ENCODE results near the gene BMP10. TPM values are rescaled to one million over a fixed set of nuclear protein-coding genes. Genes with fewer than 3 reads are reported as not detected.

The BMP10 gene
- total RNA-seq, 1 donor from 2014 or later, result not detected

GRCh38 chr2:68907232-68907919 lies 36.2 kb upstream of the BMP10 start:
- Mint-ChIP-seq H3K4me1 (ENCODE audit: unreplicated experiment) (peaks cover 7% of the 10 kb centered on the region), H3K27ac (ENCODE audit: unreplicated experiment) (no peak overlapping the region), H3K27me3 (ENCODE audit: unreplicated experiment) (peaks cover 24% of the 10 kb centered on the region), H3K36me3 (ENCODE audit: unreplicated experiment) (no peaks in the 10 kb centered on the region), H3K9me3 (ENCODE audit: unreplicated experiment) (peaks cover 22% of the 10 kb centered on the region), H3K4me3 (ENCODE audit: unreplicated experiment) (no peak overlapping the region)
- no peak for DNase-seq (ENCODE audit: extremely low spot score, unreplicated experiment)
- no peak for TF ChIP-seq CTCF (IDR thresholded peaks at IDR 0.05)

GRCh38 chr2:68906716-68907115 lies 35.5 kb upstream of the BMP10 start:
- Mint-ChIP-seq H3K36me3 (ENCODE audit: unreplicated experiment) (no peaks in the 10 kb centered on the region), H3K4me1 (ENCODE audit: unreplicated experiment) (peaks cover 7% of the 10 kb centered on the region), H3K9me3 (ENCODE audit: unreplicated experiment) (peaks cover 29% of the 10 kb centered on the region), H3K27me3 (ENCODE audit: unreplicated experiment) (peaks cover 30% of the 10 kb centered on the region), H3K27ac (ENCODE audit: unreplicated experiment) (no peak overlapping the region), H3K4me3 (ENCODE audit: unreplicated experiment) (no peak overlapping the region)
- no peak for DNase-seq (ENCODE audit: extremely low spot score, unreplicated experiment)
- no peak for TF ChIP-seq CTCF (IDR thresholded peaks at IDR 0.05)

GRCh38 chr2:68905116-68905515 lies 33.9 kb upstream of the BMP10 start:
- DNase-seq (ENCODE audit: extremely low spot score, unreplicated experiment), result no peak
- H3K4me3 Mint-ChIP-seq (ENCODE audit: unreplicated experiment), result no peak overlapping the region
- peaks cover 36% of the 10 kb centered on the region for H3K9me3 Mint-ChIP-seq (ENCODE audit: unreplicated experiment)
- H3K27ac Mint-ChIP-seq (ENCODE audit: unreplicated experiment), result no peak overlapping the region
- H3K4me1 Mint-ChIP-seq (ENCODE audit: unreplicated experiment), result peaks cover 7% of the 10 kb centered on the region
- H3K27me3 Mint-ChIP-seq (ENCODE audit: unreplicated experiment), result peaks cover 31% of the 10 kb centered on the region
- no peak for TF ChIP-seq CTCF (IDR thresholded peaks at IDR 0.05)
- H3K36me3 Mint-ChIP-seq (ENCODE audit: unreplicated experiment), result no peaks in the 10 kb centered on the region

GRCh38 chr2:68901561-68901960 lies 30.4 kb upstream of the BMP10 start:
- peaks cover 45% of the 10 kb centered on the region for H3K27me3 Mint-ChIP-seq (ENCODE audit: unreplicated experiment)

GRCh38 chr2:68901199-68901514 lies 30.0 kb upstream of the BMP10 start:
- no peak overlapping the region for H3K27ac Mint-ChIP-seq (ENCODE audit: unreplicated experiment)
- no peaks in the 10 kb centered on the region for H3K4me1 Mint-ChIP-seq (ENCODE audit: unreplicated experiment)
- H3K27me3 Mint-ChIP-seq (ENCODE audit: unreplicated experiment), result peaks cover 45% of the 10 kb centered on the region
- no peak for TF ChIP-seq CTCF (IDR thresholded peaks at IDR 0.05)
- H3K9me3 Mint-ChIP-seq (ENCODE audit: unreplicated experiment), result peaks cover 36% of the 10 kb centered on the region
- H3K4me3 Mint-ChIP-seq (ENCODE audit: unreplicated experiment), result no peak overlapping the region
- no peak for DNase-seq (ENCODE audit: extremely low spot score, unreplicated experiment)
- no peaks in the 10 kb centered on the region for H3K36me3 Mint-ChIP-seq (ENCODE audit: unreplicated experiment)

More at GRCh38 chr2:68901561-68901960, 30.4 kb upstream of the BMP10 start:
- peaks cover 36% of the 10 kb centered on the region for H3K9me3 Mint-ChIP-seq (ENCODE audit: unreplicated experiment)
- TF ChIP-seq CTCF (IDR thresholded peaks at IDR 0.05), result no peak
- no peak overlapping the region for H3K4me3 Mint-ChIP-seq (ENCODE audit: unreplicated experiment)
- no peak overlapping the region for H3K27ac Mint-ChIP-seq (ENCODE audit: unreplicated experiment)
- DNase-seq (ENCODE audit: extremely low spot score, unreplicated experiment), result no peak
- H3K4me1 Mint-ChIP-seq (ENCODE audit: unreplicated experiment), result no peaks in the 10 kb centered on the region
- no peaks in the 10 kb centered on the region for H3K36me3 Mint-ChIP-seq (ENCODE audit: unreplicated experiment)
